Stimulated activated naive B cell treated with anti-CD40 and anti-IgM and Interleukin-4, amounts not matched to agents 10 μg/mL and 1 μg/mL and 100 μg/mL, for 72 hours (primary cell): Measurements from ENCODE around the gene PRXL2B.

ENCODE experiments used
- ATAC-seq, 2 donors: fragments of 150-1000 bp; cut with Tn5 transposase; replicated peaks; 2 replicates each; pipeline ENCODE4 v1.10.0; 2021; ENCODE audit warnings: moderate library complexity in 1 of 2
- DNase-seq: peaks from one replicate; pipeline ENCODE4 v3.0.0; 2021
- H3K27ac Mint-ChIP-seq: one replicate; pipeline ENCODE4 v1.8.0; 2022; ENCODE audit warnings: mild to moderate bottlenecking, mixed read lengths
- H3K27me3 Mint-ChIP-seq, 2 donors: one replicate each; pipeline ENCODE4 v1.8.0; 2022; ENCODE audit warnings: mixed read lengths in 2 of 2
- H3K36me3 Mint-ChIP-seq, 2 donors: one replicate each; pipeline ENCODE4 v1.8.0; 2022; ENCODE audit warnings: mixed read lengths in 2 of 2, mild to moderate bottlenecking in 1 of 2
- H3K4me1 Mint-ChIP-seq, 2 donors: one replicate each; pipeline ENCODE4 v1.8.0; 2022; ENCODE audit warnings: mixed read lengths in 2 of 2, mild to moderate bottlenecking in 1 of 2
- H3K4me3 Mint-ChIP-seq, 2 donors: one replicate each; pipeline ENCODE4 v1.8.0; 2022; ENCODE audit warnings: mild to moderate bottlenecking in 2 of 2, mixed read lengths in 2 of 2, moderate library complexity in 1 of 2
- H3K9me3 Mint-ChIP-seq, 2 donors: one replicate each; pipeline ENCODE4 v1.8.0; 2022; ENCODE audit warnings: mixed read lengths in 2 of 2, mild to moderate bottlenecking in 1 of 2

Gene PRXL2B

GRCh38 chr1:2582391-2582790, 4.2 kb upstream of the PRXL2B start:
- no peaks in the 10 kb centered on the region for H3K27me3 Mint-ChIP-seq
- peaks cover 56 to 86% of the 10 kb centered on the region in 2 donors for H3K4me1 Mint-ChIP-seq
- ATAC-seq (no peak), DNase-seq (no peak)
- H3K27ac Mint-ChIP-seq, result peak overlapping the region; percentile 96
- no peak overlapping the region for H3K4me3 Mint-ChIP-seq
- H3K36me3 Mint-ChIP-seq, result peaks cover 7 to 16% of the 10 kb centered on the region in 2 donors
- H3K9me3 Mint-ChIP-seq, result peaks cover 3 to 8% of the 10 kb centered on the region in 2 donors

GRCh38 chr1:2583331-2583791, 3.2 kb upstream of the PRXL2B start:
- Mint-ChIP-seq H3K27me3 (no peaks in the 10 kb centered on the region), H3K4me3 (peak overlapping the region in 1 of 2 donors; percentile 29), H3K27ac (peak overlapping the region; percentile 98), H3K36me3 (peaks cover 8 to 16% of the 10 kb centered on the region in 2 donors), H3K9me3 (peaks cover 3 to 8% of the 10 kb centered on the region in 2 donors), H3K4me1 (peaks cover 51 to 84% of the 10 kb centered on the region in 2 donors)
- ATAC-seq, result no peak
- DNase-seq, result no peak

GRCh38 chr1:2583871-2584351, 2.7 kb upstream of the PRXL2B start:
- peaks cover 1 to 5% of the 10 kb centered on the region in 2 donors for H3K9me3 Mint-ChIP-seq
- ATAC-seq (no peak), DNase-seq (no peak)
- H3K4me3 Mint-ChIP-seq, result peak overlapping the region in 1 of 2 donors; percentile 29
- peak overlapping the region; percentile 98 for H3K27ac Mint-ChIP-seq
- peaks cover 46 to 79% of the 10 kb centered on the region in 2 donors for H3K4me1 Mint-ChIP-seq
- peaks cover 6 to 14% of the 10 kb centered on the region in 2 donors for H3K36me3 Mint-ChIP-seq
- H3K27me3 Mint-ChIP-seq, result no peaks in the 10 kb centered on the region

- Mint-ChIP-seq H3K4me3 (peak overlapping the region; percentile 89 to 92), H3K9me3 (peaks cover 0 to under 1% of the 10 kb centered on the region in 2 donors), H3K27ac (peak overlapping the region; percentile 98), H3K36me3 (peaks cover 5 to 20% of the 10 kb centered on the region in 2 donors), H3K4me1 (peaks cover 39 to 70% of the 10 kb centered on the region in 2 donors), H3K27me3 (no peaks in the 10 kb centered on the region)
- DNase-seq, result no peak
- ATAC-seq, result no peak
Observed at GRCh38 chr1:2584686-2585317, 1.8 kb upstream of the PRXL2B start.

- H3K36me3 Mint-ChIP-seq, result peaks cover 5 to 24% of the 10 kb centered on the region in 2 donors
- no peaks in the 10 kb centered on the region for H3K9me3 Mint-ChIP-seq
- peaks cover 36 to 63% of the 10 kb centered on the region in 2 donors for H3K4me1 Mint-ChIP-seq
- H3K27ac Mint-ChIP-seq, result peak overlapping the region; percentile 98
- ATAC-seq, result peak; percentile 67 to 71
- H3K4me3 Mint-ChIP-seq, result peak overlapping the region; percentile 89 to 92
- no peaks in the 10 kb centered on the region for H3K27me3 Mint-ChIP-seq
- DNase-seq, result peak; percentile 80
Observed at GRCh38 chr1:2585318-2586092, 1.1 kb upstream of the PRXL2B start.

- H3K27ac Mint-ChIP-seq, result peak overlapping the region; percentile 9
- no peak for DNase-seq
- H3K4me3 Mint-ChIP-seq, result peak overlapping the region; percentile 85 to 92
- no peaks in the 10 kb centered on the region for H3K27me3 Mint-ChIP-seq
- H3K9me3 Mint-ChIP-seq, result no peaks in the 10 kb centered on the region
- no peak for ATAC-seq
- peaks cover 23 to 45% of the 10 kb centered on the region in 2 donors for H3K4me1 Mint-ChIP-seq
- peaks cover 5 to 16% of the 10 kb centered on the region in 2 donors for H3K36me3 Mint-ChIP-seq
Observed at GRCh38 chr1:2587071-2587859, 688 bp downstream of the PRXL2B start.

GRCh38 chr1:2587860-2588571, 1.4 kb downstream of the PRXL2B start:
- peaks cover 22 to 42% of the 10 kb centered on the region in 2 donors for H3K4me1 Mint-ChIP-seq
- no peaks in the 10 kb centered on the region for H3K9me3 Mint-ChIP-seq
- H3K36me3 Mint-ChIP-seq, result peaks cover 5 to 14% of the 10 kb centered on the region in 2 donors
- H3K4me3 Mint-ChIP-seq, result peak overlapping the region; percentile 55 to 92
- no peak for ATAC-seq
- no peak for DNase-seq
- peaks cover 0 to 5% of the 10 kb centered on the region in 2 donors for H3K27me3 Mint-ChIP-seq
- H3K27ac Mint-ChIP-seq, result no peak overlapping the region

GRCh38 chr1:2588661-2589430, 2.3 kb downstream of the PRXL2B start:
- DNase-seq (no peak), ATAC-seq (no peak)
- Mint-ChIP-seq H3K4me3 (no peak overlapping the region), H3K4me1 (peaks cover 16 to 35% of the 10 kb centered on the region in 2 donors), H3K27ac (no peak overlapping the region), H3K27me3 (peaks cover 0 to 7% of the 10 kb centered on the region in 2 donors), H3K9me3 (no peaks in the 10 kb centered on the region), H3K36me3 (peaks cover 5 to 14% of the 10 kb centered on the region in 2 donors)

- Mint-ChIP-seq H3K27me3 (peaks cover 0 to 15% of the 10 kb centered on the region in 2 donors), H3K36me3 (peaks cover 5 to 14% of the 10 kb centered on the region in 2 donors), H3K9me3 (no peaks in the 10 kb centered on the region), H3K27ac (peak overlapping the region; percentile 20), H3K4me1 (peaks cover 9 to 33% of the 10 kb centered on the region in 2 donors), H3K4me3 (no peak overlapping the region)
- ATAC-seq (no peak), DNase-seq (no peak)
Observed at GRCh38 chr1:2589431-2590232, 3.1 kb downstream of the PRXL2B start.

GRCh38 chr1:2590233-2591141, 3.9 kb downstream of the PRXL2B start:
- DNase-seq (no peak), ATAC-seq (no peak)
- no peak overlapping the region for H3K27ac Mint-ChIP-seq
- H3K9me3 Mint-ChIP-seq, result no peaks in the 10 kb centered on the region
- H3K36me3 Mint-ChIP-seq, result peaks cover 1 to 14% of the 10 kb centered on the region in 2 donors
- no peak overlapping the region for H3K4me3 Mint-ChIP-seq
- H3K4me1 Mint-ChIP-seq, result peaks cover 6 to 24% of the 10 kb centered on the region in 2 donors
- H3K27me3 Mint-ChIP-seq, result peaks cover 0 to 21% of the 10 kb centered on the region in 2 donors

- Mint-ChIP-seq H3K27ac (no peak overlapping the region), H3K36me3 (peaks cover 1 to 14% of the 10 kb centered on the region in 2 donors), H3K4me1 (peaks cover 6 to 21% of the 10 kb centered on the region in 2 donors), H3K27me3 (peaks cover 0 to 21% of the 10 kb centered on the region in 2 donors), H3K4me3 (no peak overlapping the region), H3K9me3 (no peaks in the 10 kb centered on the region)
- ATAC-seq, result no peak
- no peak for DNase-seq
Observed at GRCh38 chr1:2591233-2591580, 4.6 kb downstream of the PRXL2B start.
